ENCODE data around the gene KIAA0232.

KIAA0232 gene, protein sequence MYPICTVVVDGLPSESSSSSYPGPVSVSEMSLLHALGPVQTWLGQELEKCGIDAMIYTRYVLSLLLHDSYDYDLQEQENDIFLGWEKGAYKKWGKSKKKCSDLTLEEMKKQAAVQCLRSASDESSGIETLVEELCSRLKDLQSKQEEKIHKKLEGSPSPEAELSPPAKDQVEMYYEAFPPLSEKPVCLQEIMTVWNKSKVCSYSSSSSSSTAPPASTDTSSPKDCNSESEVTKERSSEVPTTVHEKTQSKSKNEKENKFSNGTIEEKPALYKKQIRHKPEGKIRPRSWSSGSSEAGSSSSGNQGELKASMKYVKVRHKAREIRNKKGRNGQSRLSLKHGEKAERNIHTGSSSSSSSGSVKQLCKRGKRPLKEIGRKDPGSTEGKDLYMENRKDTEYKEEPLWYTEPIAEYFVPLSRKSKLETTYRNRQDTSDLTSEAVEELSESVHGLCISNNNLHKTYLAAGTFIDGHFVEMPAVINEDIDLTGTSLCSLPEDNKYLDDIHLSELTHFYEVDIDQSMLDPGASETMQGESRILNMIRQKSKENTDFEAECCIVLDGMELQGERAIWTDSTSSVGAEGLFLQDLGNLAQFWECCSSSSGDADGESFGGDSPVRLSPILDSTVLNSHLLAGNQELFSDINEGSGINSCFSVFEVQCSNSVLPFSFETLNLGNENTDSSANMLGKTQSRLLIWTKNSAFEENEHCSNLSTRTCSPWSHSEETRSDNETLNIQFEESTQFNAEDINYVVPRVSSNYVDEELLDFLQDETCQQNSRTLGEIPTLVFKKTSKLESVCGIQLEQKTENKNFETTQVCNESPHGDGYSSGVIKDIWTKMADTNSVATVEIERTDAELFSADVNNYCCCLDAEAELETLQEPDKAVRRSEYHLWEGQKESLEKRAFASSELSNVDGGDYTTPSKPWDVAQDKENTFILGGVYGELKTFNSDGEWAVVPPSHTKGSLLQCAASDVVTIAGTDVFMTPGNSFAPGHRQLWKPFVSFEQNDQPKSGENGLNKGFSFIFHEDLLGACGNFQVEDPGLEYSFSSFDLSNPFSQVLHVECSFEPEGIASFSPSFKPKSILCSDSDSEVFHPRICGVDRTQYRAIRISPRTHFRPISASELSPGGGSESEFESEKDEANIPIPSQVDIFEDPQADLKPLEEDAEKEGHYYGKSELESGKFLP (N-terminal part only)

DNA sequence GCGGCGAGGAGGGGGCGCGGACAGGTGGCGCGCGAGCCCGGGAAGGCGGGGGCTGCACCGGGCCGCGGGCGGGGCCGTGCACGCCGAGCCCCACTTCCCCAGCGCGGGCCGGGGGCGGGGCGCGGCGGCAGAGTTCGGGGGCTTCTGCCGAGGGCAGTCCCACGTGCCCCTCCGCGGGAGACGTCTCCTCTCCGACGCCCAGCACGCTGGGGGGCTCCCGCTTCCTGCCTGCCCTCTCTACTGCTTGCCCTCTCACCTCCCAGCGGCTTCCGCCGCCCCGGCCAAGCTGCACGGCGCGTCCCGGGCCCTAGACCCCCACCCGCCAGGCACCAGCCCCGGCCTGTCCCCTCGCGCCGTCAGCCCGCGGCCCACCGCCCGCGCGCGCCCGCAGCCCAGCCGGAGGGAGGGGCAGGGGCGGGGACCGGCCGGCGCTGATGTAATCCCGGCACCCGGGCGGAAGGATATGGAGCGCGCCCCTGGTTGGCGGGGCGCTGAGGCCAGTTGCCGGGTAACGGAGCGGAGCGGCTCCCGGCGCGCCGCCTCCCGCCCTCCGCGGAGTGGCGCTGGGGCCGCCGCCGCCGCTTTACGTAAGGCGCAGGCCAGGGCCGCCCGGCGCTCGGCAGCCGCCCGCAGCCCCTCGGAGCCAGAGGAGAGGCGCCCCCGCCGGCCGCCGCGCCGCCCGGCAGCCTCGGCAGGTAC lies at the start of gene KIAA0232:
Gene KIAA0232, plus strand, starts transcription at position 581 of the 699 bp plus-strand sequence. CDS start 41,727 bp downstream, outside the sequence.
- no peaks in the 10 kb centered on the region for H3K9me2 ChIP-seq (replicated peaks; ENCODE audit: insufficient read depth, low read length)
- no peaks in the 10 kb centered on the region for H3K27me3 ChIP-seq (ENCODE audit: low read length)
- peak within 1 kb of the TSS; percentile 93 for H2AFZ ChIP-seq (ENCODE audit: low read depth, low read length, severe bottlenecking)
- H3K9me3 ChIP-seq (ENCODE audit: insufficient read depth, low read length): no peaks in the 10 kb centered on the region
- H4K20me1 ChIP-seq (ENCODE audit: low read depth, low read length): peaks cover 9% of the 10 kb centered on the region; the same call in 1 of the 2 replicates
- peak within 1 kb of the TSS; percentile 88 for H3K4me3 ChIP-seq (ENCODE audit: insufficient read depth, low read length, poor library complexity, severe bottlenecking)
- peak within 1 kb of the TSS; percentile 85 for H3K4me2 ChIP-seq (ENCODE audit: low read depth, low read length, poor library complexity, severe bottlenecking)
- no peak for TF ChIP-seq EZH2phosphoT487 (conservative IDR thresholded peaks at IDR 0.05; ENCODE audit: low read length)
- TF ChIP-seq, protein P1, sequence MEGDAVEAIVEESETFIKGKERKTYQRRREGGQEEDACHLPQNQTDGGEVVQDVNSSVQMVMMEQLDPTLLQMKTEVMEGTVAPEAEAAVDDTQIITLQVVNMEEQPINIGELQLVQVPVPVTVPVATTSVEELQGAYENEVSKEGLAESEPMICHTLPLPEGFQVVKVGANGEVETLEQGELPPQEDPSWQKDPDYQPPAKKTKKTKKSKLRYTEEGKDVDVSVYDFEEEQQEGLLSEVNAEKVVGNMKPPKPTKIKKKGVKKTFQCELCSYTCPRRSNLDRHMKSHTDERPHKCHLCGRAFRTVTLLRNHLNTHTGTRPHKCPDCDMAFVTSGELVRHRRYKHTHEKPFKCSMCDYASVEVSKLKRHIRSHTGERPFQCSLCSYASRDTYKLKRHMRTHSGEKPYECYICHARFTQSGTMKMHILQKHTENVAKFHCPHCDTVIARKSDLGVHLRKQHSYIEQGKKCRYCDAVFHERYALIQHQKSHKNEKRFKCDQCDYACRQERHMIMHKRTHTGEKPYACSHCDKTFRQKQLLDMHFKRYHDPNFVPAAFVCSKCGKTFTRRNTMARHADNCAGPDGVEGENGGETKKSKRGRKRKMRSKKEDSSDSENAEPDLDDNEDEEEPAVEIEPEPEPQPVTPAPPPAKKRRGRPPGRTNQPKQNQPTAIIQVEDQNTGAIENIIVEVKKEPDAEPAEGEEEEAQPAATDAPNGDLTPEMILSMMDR (IDR thresholded peaks at IDR 0.05; ENCODE audit: insufficient read depth, low read length, poor library complexity, severe bottlenecking): no peak
- peaks cover 24% of the 10 kb centered on the region for H3K79me2 ChIP-seq (ENCODE audit: insufficient read depth, low read length)
- peak within 1 kb of the TSS; percentile 99 for H3K9ac ChIP-seq (ENCODE audit: low read length)
- H3F3A ChIP-seq (ENCODE audit: insufficient read depth): peaks cover 16% of the 10 kb centered on the region
- peak within 1 kb of the TSS; percentile 79 for H3K27ac ChIP-seq (ENCODE audit: low read depth, low read length)
- peaks cover 2% of the 10 kb centered on the region; the same call in 1 of the 2 replicates for H3K36me3 ChIP-seq (ENCODE audit: low read length)

DNA sequence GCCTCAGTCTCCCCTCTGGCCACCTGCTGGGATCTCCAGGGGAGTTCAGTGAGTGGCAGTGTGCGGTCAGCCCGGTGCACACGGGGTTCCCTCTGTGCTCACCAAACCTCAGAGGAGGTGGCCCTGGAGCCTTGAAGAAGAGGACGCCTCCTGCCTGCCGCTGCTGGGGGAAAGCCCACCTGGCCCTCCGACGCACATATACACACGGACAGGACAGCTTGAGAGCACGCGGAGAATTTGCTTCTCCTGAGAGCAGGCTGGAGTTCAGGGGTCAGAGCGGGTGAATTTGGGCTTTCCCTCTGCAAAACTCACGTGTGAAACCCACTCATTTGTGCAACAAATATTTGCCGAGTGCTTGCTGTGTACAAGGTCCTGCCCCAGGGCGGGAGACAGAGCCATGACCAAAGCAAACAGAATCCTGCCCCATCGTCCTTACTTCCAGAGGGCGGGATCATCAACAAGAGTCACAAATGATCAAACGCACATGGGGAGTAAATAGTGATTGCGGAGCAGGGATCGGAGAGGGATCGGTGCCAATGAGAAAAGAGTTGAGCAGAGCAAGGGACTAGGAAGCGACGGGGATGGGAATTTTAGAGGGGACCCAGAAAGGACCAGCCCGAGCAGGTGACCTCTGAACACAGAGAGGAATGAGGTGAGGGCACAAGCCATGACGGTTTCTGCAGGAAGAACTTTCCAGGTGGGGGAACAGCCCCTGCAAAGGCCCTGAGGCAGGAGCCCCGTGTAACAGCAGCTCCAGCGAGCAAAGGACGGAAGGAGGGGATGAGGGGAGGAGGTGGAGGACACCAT lies 49.0 kb upstream of the KIAA0232 start:
- H2AFZ ChIP-seq (ENCODE audit: low read depth, low read length, severe bottlenecking): no peak overlapping the region
- no peak overlapping the region for H3K4me2 ChIP-seq (ENCODE audit: low read depth, low read length, poor library complexity, severe bottlenecking)
- no peak for TF ChIP-seq EZH2phosphoT487 (conservative IDR thresholded peaks at IDR 0.05; ENCODE audit: low read length)
- TF ChIP-seq, protein P1 (IDR thresholded peaks at IDR 0.05; ENCODE audit: insufficient read depth, low read length, poor library complexity, severe bottlenecking): no peak
- H3K36me3 ChIP-seq (ENCODE audit: low read length): no peaks in the 10 kb centered on the region
- no peaks in the 10 kb centered on the region for H3K79me2 ChIP-seq (ENCODE audit: insufficient read depth, low read length)
- H3K9me2 ChIP-seq (replicated peaks; ENCODE audit: insufficient read depth, low read length): no peaks in the 10 kb centered on the region
- no peak overlapping the region for H3K27ac ChIP-seq (ENCODE audit: low read depth, low read length)
- no peaks in the 10 kb centered on the region for H4K20me1 ChIP-seq (ENCODE audit: low read depth, low read length)
- H3K27me3 ChIP-seq (ENCODE audit: low read length): no peaks in the 10 kb centered on the region
- H3F3A ChIP-seq (ENCODE audit: insufficient read depth): no peaks in the 10 kb centered on the region
- no peaks in the 10 kb centered on the region for H3K9me3 ChIP-seq (ENCODE audit: insufficient read depth, low read length)
- no peak overlapping the region for H3K9ac ChIP-seq (ENCODE audit: low read length)
- H3K4me3 ChIP-seq (ENCODE audit: insufficient read depth, low read length, poor library complexity, severe bottlenecking): no peak overlapping the region

Measured in SU-DHL-6 (cell line).